ENCODE data around the gene CORO2B.

Gene CORO2B

GRCh38 chr15:68694111-68694510, 115.3 kb downstream of the CORO2B start:
- DNase-seq (ENCODE audit: low read depth): no peak
- H3K4me3 ChIP-seq (ENCODE audit: control insufficient read depth, low read depth, low read length): no peak overlapping the region
- TF ChIP-seq CTCF (IDR thresholded peaks at IDR 0.05; ENCODE audit: control insufficient read depth, insufficient read depth, low read depth, low read length, missing control alignments): no peak

GRCh38 chr15:68695061-68695595, 116.3 kb downstream of the CORO2B start:
- no peak for TF ChIP-seq CTCF (IDR thresholded peaks at IDR 0.05; ENCODE audit: control insufficient read depth, insufficient read depth, low read depth, low read length, missing control alignments)
- no peak for DNase-seq (ENCODE audit: low read depth)
- H3K4me3 ChIP-seq (ENCODE audit: control insufficient read depth, low read depth, low read length): no peak overlapping the region

GRCh38 chr15:68696414-68697363, 117.9 kb downstream of the CORO2B start:
- H3K4me3 ChIP-seq (ENCODE audit: control insufficient read depth, low read depth, low read length): no peak overlapping the region
- no peak for TF ChIP-seq CTCF (IDR thresholded peaks at IDR 0.05; ENCODE audit: control insufficient read depth, insufficient read depth, low read depth, low read length, missing control alignments)
- no peak for DNase-seq (ENCODE audit: low read depth)

- H3K4me3 ChIP-seq (ENCODE audit: control insufficient read depth, low read depth, low read length): no peak overlapping the region
- DNase-seq (ENCODE audit: low read depth): no peak
- no peak for TF ChIP-seq CTCF (IDR thresholded peaks at IDR 0.05; ENCODE audit: control insufficient read depth, insufficient read depth, low read depth, low read length, missing control alignments)
These were observed 119.2 kb downstream of the CORO2B start for GRCh38 chr15:68697711-68698690.

GRCh38 chr15:68698708-68699107, 119.9 kb downstream of the CORO2B start:
- TF ChIP-seq CTCF (IDR thresholded peaks at IDR 0.05; ENCODE audit: control insufficient read depth, insufficient read depth, low read depth, low read length, missing control alignments): no peak
- DNase-seq (ENCODE audit: low read depth): no peak
- no peak overlapping the region for H3K4me3 ChIP-seq (ENCODE audit: control insufficient read depth, low read depth, low read length)

Data from AG09309 (cell line).